B cell (primary cell): ENCODE data around the gene B4GALNT4.

Experiments used
- CTCF ChIP-seq: fragments of 200-600 bp; IDR thresholded peaks from one replicate; pipeline ENCODE4 v1.8.0; 2022; ENCODE audit warnings: antibody characterized with exemption, mild to moderate bottlenecking
- EZH2 ChIP-seq: IDR thresholded peaks from 2 replicates; pipeline ENCODE4 v1.6.1; 2012; ENCODE audit warnings: borderline replicate concordance, low read depth, mild to moderate bottlenecking, moderate library complexity, low read length; ENCODE audit not compliant: insufficient read depth, poor library complexity, severe bottlenecking

GRCh38 chr11:375065-376025, 6.0 kb downstream of the B4GALNT4 start:
- TF ChIP-seq CTCF = no peak
- TF ChIP-seq EZH2 = no peak
